K562 (cell line): ENCODE results near the gene TTC16. TPM values are rescaled to one million over a fixed set of nuclear protein-coding genes. Genes with fewer than 3 reads are reported as not detected.

Experiments
- CSDE1 ChIP-seq, 2 experiments: fragments of 450-650 bp; IDR thresholded peaks; 2 replicates each; pipeline ENCODE4 v1.6.1; 2016; ENCODE audit warnings: mild to moderate bottlenecking in 1 of 2
- CTCF ChIP-seq, 3 experiments: IDR thresholded peaks in 2 of 3; conservative IDR thresholded peaks in 1 of 3; 2 replicates each; pipeline ENCODE4 v1.5.1; 2011 to 2012; ENCODE audit warnings: low read length in 3 of 3, mild to moderate bottlenecking in 3 of 3, control low read depth in 2 of 3, improper control_type of control experiment in 1 of 3, inconsistent platforms in 1 of 3, low read depth in 1 of 3, mixed read lengths in 1 of 3, moderate library complexity in 1 of 3; ENCODE audit not compliant: insufficient read depth in 2 of 3
- EP400 ChIP-seq: fragments of 450-650 bp; IDR thresholded peaks from 2 replicates; pipeline ENCODE4 v1.6.1; 2017; ENCODE audit warnings: antibody characterized with exemption, mild to moderate bottlenecking, moderate library complexity
- ETS2 ChIP-seq: IDR thresholded peaks from 2 replicates; pipeline ENCODE4 v1.6.1; 2016; ENCODE audit warnings: borderline replicate concordance, missing genetic modification characterization, mild to moderate bottlenecking, moderate library complexity, missing compliant biosample characterization; ENCODE audit not compliant: poor library complexity, severe bottlenecking
- FOSL1 ChIP-seq: fragments of 200-800 bp; sonication (Bioruptor generic); conservative IDR thresholded peaks from 2 replicates; pipeline ENCODE4 v1.6.1; 2016; ENCODE audit warnings: missing genetic modification characterization, missing compliant biosample characterization
- FOXM1 ChIP-seq, 2 experiments: fragments of 450-650 bp in 1 of 2; sonication (generic) in 1 of 2; formaldehyde crosslinking in 1 of 2; IDR thresholded peaks; 2 replicates each; pipeline versions ENCODE4 v1.6.1 to v1.9.0; 2017 to 2022; ENCODE audit warnings: low read depth in 2 of 2, mild to moderate bottlenecking in 2 of 2, missing genetic modification reagents in 1 of 2, moderate library complexity in 1 of 2
- FOXP1 ChIP-seq: sonication (generic); formaldehyde crosslinking; IDR thresholded peaks from 2 replicates; pipeline ENCODE4 v1.8.0; 2022; ENCODE audit warnings: mild to moderate bottlenecking, missing genetic modification reagents
- GATAD2A ChIP-seq: fragments of 450-650 bp; IDR thresholded peaks from 2 replicates; pipeline ENCODE4 v1.6.1; 2017
- HNRNPK ChIP-seq: fragments of 200-400 bp; formaldehyde crosslinking; IDR thresholded peaks from one replicate; pipeline ENCODE4 v1.6.1; 2018; ENCODE audit warnings: mild to moderate bottlenecking, low read depth, low read length; ENCODE audit not compliant: poor library complexity, severe bottlenecking
- HNRNPLL ChIP-seq: fragments of 200-400 bp; formaldehyde crosslinking; IDR thresholded peaks from 2 replicates; pipeline ENCODE4 v1.6.1; 2017; ENCODE audit warnings: low read length, low read depth, mild to moderate bottlenecking; ENCODE audit not compliant: poor library complexity, severe bottlenecking
- ILF3 ChIP-seq: fragments of 450-650 bp; IDR thresholded peaks from 2 replicates; pipeline ENCODE4 v1.6.1; 2018; ENCODE audit warnings: antibody characterized with exemption, mild to moderate bottlenecking, moderate library complexity, borderline replicate concordance
- MTA1 ChIP-seq: fragments of 450-650 bp; IDR thresholded peaks from 2 replicates; pipeline ENCODE4 v1.6.1; 2017; ENCODE audit warnings: borderline replicate concordance
- NFIX ChIP-seq: fragments of 250-450 bp; sonication (Bioruptor Pico); IDR thresholded peaks from 2 replicates; pipeline ENCODE4 v1.4.0; 2020; ENCODE audit warnings: low read depth, mild to moderate bottlenecking, moderate library complexity
- NKRF ChIP-seq: fragments of 450-650 bp; IDR thresholded peaks from 2 replicates; pipeline ENCODE4 v1.6.1; 2016; ENCODE audit warnings: borderline replicate concordance
- POU5F1 ChIP-seq: fragments of 150-350 bp; IDR thresholded peaks from 2 replicates; pipeline ENCODE4 v1.6.1; 2014; ENCODE audit warnings: borderline replicate concordance, low read length, low read depth, mild to moderate bottlenecking; ENCODE audit not compliant: partially characterized antibody
- SMARCA5 ChIP-seq: fragments of 450-650 bp; IDR thresholded peaks from 2 replicates; pipeline ENCODE4 v1.6.1; 2016
- TEAD1 ChIP-seq, 2 experiments: fragments of 450-650 bp in 1 of 2; sonication (generic) in 1 of 2; formaldehyde crosslinking; IDR thresholded peaks; 2 replicates each; pipeline versions ENCODE4 v1.4.0 to v1.8.0; 2020 to 2022; ENCODE audit warnings: mild to moderate bottlenecking in 2 of 2, missing genetic modification reagents in 1 of 2
- USF2 ChIP-seq: sonication (generic); formaldehyde crosslinking; IDR thresholded peaks from 2 replicates; pipeline ENCODE4 v1.5.0; 2020; ENCODE audit warnings: missing genetic modification reagents
- ZNF165 ChIP-seq: fragments of 250-450 bp; sonication (Bioruptor Pico); IDR thresholded peaks from 2 replicates; pipeline ENCODE4 v1.4.0; 2020; ENCODE audit warnings: borderline replicate concordance
- ZNF79 ChIP-seq: fragments of 250-450 bp; sonication (Bioruptor Pico); IDR thresholded peaks from 2 replicates; pipeline ENCODE4 v1.4.0; 2020; ENCODE audit warnings: low read depth, mild to moderate bottlenecking, moderate library complexity
- polyA plus RNA-seq, 8 experiments: library from polyadenylated mRNA; depleted of rRNA in 4 of 8; stranded (reverse) in 5 of 8; unstranded in 3 of 8; fragments of >200 nt; fragmentation: Nextera tagmentation in 2 of 8; fragmentation: Illumina TruSeq in 1 of 8; extraction: Ambion mirVana in 2 of 8; extraction: Trizol in 1 of 8; gene quantifications; 2 replicates each; pipeline versions ENCODE4 v1.2.1 to v1.2.3, GENCODE V29; 2011 to 2014; ENCODE audit warnings: inconsistent platforms in 1 of 8, missing spikeins in 1 of 8
- total RNA-seq, 7 experiments: library from RNA; depleted of rRNA in 6 of 7; stranded (reverse); fragments of >200 nt in 6 of 7; fragmentation: Illumina TruSeq in 2 of 7; extraction: Trizol in 2 of 7; gene quantifications; 2 replicates each; pipeline versions ENCODE4 v1.2.1 to v1.2.3, GENCODE V29; 2011 to 2021; ENCODE audit warnings: low replicate concordance in 1 of 7
- TF ChIP-seq, protein P1 (sequence below): sonication (generic); formaldehyde crosslinking; IDR thresholded peaks from 2 replicates; pipeline ENCODE4 v1.8.0; 2022; ENCODE audit warnings: missing genetic modification reagents, mild to moderate bottlenecking, moderate library complexity, borderline replicate concordance

TTC16 gene
- total and polyA plus RNA-seq, 9 of the 15 experiments (the other 6 are each of a cell fraction or from before 2014, with no cell fraction given) = 0.11 TPM; not detected in 8

- TF ChIP-seq HNRNPK = no peak
- TF ChIP-seq NFIX (CRISPR knock-in tag) = no peak
- TF ChIP-seq CSDE1 (IDR thresholded peaks at IDR 0.05) = peak in 1 of 2 experiments; percentile 96; a peak in 2 of 4 replicates
- no peak for TF ChIP-seq MTA1
- TF ChIP-seq FOXM1 (IDR thresholded peaks at IDR 0.05; ENCODE audit: low read depth) = no peak
- TF ChIP-seq FOXM1 (CRISPR knock-in tag; IDR thresholded peaks at IDR 0.05; ENCODE audit: low read depth) = 0 out of 2 replicates have a peak, but pooled peaks have one; percentile 69
- 0 out of 2 replicates have a peak, but pooled peaks have one; percentile 66 for TF ChIP-seq GATAD2A
- no peak; the same call in none of the 2 replicates for TF ChIP-seq FOXP1
- peak; percentile 96 to 98 (median 98) for TF ChIP-seq CTCF (IDR thresholded peaks at IDR 0.05 in 2 of 3, conservative IDR thresholded peaks at IDR 0.05 in 1 of 3; ENCODE audit: insufficient read depth in 2 of 3, low read depth in 1 of 3, low read length in 3 of 3)
- TF ChIP-seq TEAD1 (CRISPR knock-in tag; IDR thresholded peaks at IDR 0.05) = peak in 1 of 2 experiments; percentile 86; a peak in 2 of 4 replicates
- peak; percentile 51 for TF ChIP-seq FOSL1 (tag)
- TF ChIP-seq NKRF = peak; percentile 74; the same call in 1 of the 2 replicates
- TF ChIP-seq HNRNPLL = peak; percentile 39
- peak; percentile 73 for TF ChIP-seq POU5F1
- TF ChIP-seq ILF3 = no peak
- peak; percentile 66 for TF ChIP-seq EP400
- no peak for TF ChIP-seq USF2 (CRISPR knock-in tag)
- no peak for TF ChIP-seq ZNF165 (CRISPR knock-in tag)
- TF ChIP-seq ETS2 = no peak
- TF ChIP-seq SMARCA5 = no peak
- TF ChIP-seq, protein P1, sequence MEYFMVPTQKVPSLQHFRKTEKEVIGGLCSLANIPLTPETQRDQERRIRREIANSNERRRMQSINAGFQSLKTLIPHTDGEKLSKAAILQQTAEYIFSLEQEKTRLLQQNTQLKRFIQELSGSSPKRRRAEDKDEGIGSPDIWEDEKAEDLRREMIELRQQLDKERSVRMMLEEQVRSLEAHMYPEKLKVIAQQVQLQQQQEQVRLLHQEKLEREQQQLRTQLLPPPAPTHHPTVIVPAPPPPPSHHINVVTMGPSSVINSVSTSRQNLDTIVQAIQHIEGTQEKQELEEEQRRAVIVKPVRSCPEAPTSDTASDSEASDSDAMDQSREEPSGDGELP = peak; percentile 45; the same call in 1 of the 2 replicates
- TF ChIP-seq ZNF79 (CRISPR knock-in tag) = no peak
These were observed 19.1 kb downstream of the TTC16 start, which contains the start of gene TOR2A (continued) for GRCh38 chr9:127734747-127735529.
